Measurements from ENCODE around the gene MTHFSD. TPM values are rescaled to one million over a fixed set of nuclear protein-coding genes. Genes with fewer than 3 reads are reported as not detected.

The MTHFSD gene
- total and polyA plus RNA-seq, 2 donors (not counting 3 experiments of a cell fraction or from before 2014, with no cell fraction given) = 16.7 to 21.1 TPM

GRCh38 chr16:86558355-86559193 is 3.5 kb upstream of the MTHFSD start:
- no peak overlapping the region for H3K27ac ChIP-seq (ENCODE audit: insufficient read depth, low read depth, low read length)
- H3K4me1 ChIP-seq (ENCODE audit: control insufficient read depth, extremely low read depth, insufficient read depth, low read length) = peaks cover 17% of the 10 kb centered on the region
- no peaks in the 10 kb centered on the region for H3K36me3 ChIP-seq (ENCODE audit: control insufficient read depth in 2 of 2, extremely low read depth in 1 of 2, insufficient read depth in 2 of 2, low read length in 2 of 2)
- no peak overlapping the region for H3K9ac ChIP-seq (replicated peaks; ENCODE audit: extremely low read depth, insufficient read depth, low read length)
- ChIA-PET CTCF (interaction anchor here (0.6 to 2.4 kb wide), 5 partner anchors 315 to 740 kb away, joined by 3 to 11 read pairs (median 4); no protein-coding TSS in a partner anchor), POLR2A (interaction anchor here (0.6 kb wide), 1 partner anchor 274 kb away, joined by 4 read pairs; no protein-coding TSS in a partner anchor)
- no peaks in the 10 kb centered on the region for H3K9me1 ChIP-seq (replicated peaks; ENCODE audit: control insufficient read depth, extremely low read depth, insufficient read depth, low read length)
- no peak overlapping the region for H3K4me3 ChIP-seq (replicated peaks in 1 of 3; ENCODE audit: insufficient read depth in 1 of 3, low read depth in 1 of 3, low read length in 3 of 3)
- FAIRE-seq = no peak
- H3K27me3 ChIP-seq (ENCODE audit: control insufficient read depth in 2 of 2, insufficient read depth in 2 of 2, low read length in 2 of 2) = peaks cover 3 to 5% of the 10 kb centered on the region in 2 experiments
- intact Hi-C loops (cut with micrococcal nuclease) = no loop called here
- no TSS peak for BruUV-seq (replicated peaks)
- no peak overlapping the region for H3K4me2 ChIP-seq (ENCODE audit: insufficient read depth, low read length)
- no peak overlapping the region for H2AFZ ChIP-seq (ENCODE audit: low read depth, low read length)
- dilution Hi-C loops (cut with MboI; ENCODE audit: extremely low pct_ligation_motif_present, low sequenced_read_pairs) = no loop called here
- no peak for DNase-seq (ENCODE audit: low read depth, low spot score)
- no peaks in the 10 kb centered on the region for H3K9me3 ChIP-seq (replicated peaks; ENCODE audit: control insufficient read depth, insufficient read depth, low read length)
- no peak for TF ChIP-seq GATA2 (IDR thresholded peaks at IDR 0.05; ENCODE audit: insufficient read depth, insufficient read length, low read depth, low read length)
- no peak for TF ChIP-seq POLR2AphosphoS5 (IDR thresholded peaks at IDR 0.05; ENCODE audit: insufficient read depth, low read depth, low read length)
- TF ChIP-seq FOS (IDR thresholded peaks at IDR 0.05; ENCODE audit: borderline replicate concordance, insufficient read depth, low read length) = no peak
- TF ChIP-seq EZH2 (IDR thresholded peaks at IDR 0.05; ENCODE audit: borderline replicate concordance, low read depth, low read length, severe bottlenecking) = no peak
- TF ChIP-seq CTCF (IDR thresholded peaks at IDR 0.05; ENCODE audit: extremely low read depth in 1 of 2, insufficient read depth in 1 of 2, low read depth in 1 of 2, low read length in 2 of 2) = no peak
- TF ChIP-seq MAX (IDR thresholded peaks at IDR 0.05; ENCODE audit: insufficient read depth, insufficient read length) = no peak
- no peak for TF ChIP-seq MYC (IDR thresholded peaks at IDR 0.05; ENCODE audit: low read depth, low read length)
- no peak for TF ChIP-seq JUN (IDR thresholded peaks at IDR 0.05; ENCODE audit: borderline replicate concordance, insufficient read depth, insufficient read length, low read depth)
- no peak for TF ChIP-seq POLR2A (IDR thresholded peaks at IDR 0.05; ENCODE audit: low read depth, low read length)
- H3K79me2 ChIP-seq (ENCODE audit: control insufficient read depth, insufficient read depth, low read length) = peaks cover 10% of the 10 kb centered on the region
- no peaks in the 10 kb centered on the region for H4K20me1 ChIP-seq (replicated peaks; ENCODE audit: control insufficient read depth, extremely low read depth, insufficient read depth, low read length)
